ENCODE measurements around the gene SLC25A41. TPM values are rescaled to one million over a fixed set of nuclear protein-coding genes. Genes with fewer than 3 reads are reported as not detected.
A peak's percentile ranks its signal among the peaks of the same experiment; 100 is the strongest.

The SLC25A41 gene
- total and polyA plus RNA-seq, 9 of the 15 experiments (the other 6 are each of a cell fraction or from before 2014, with no cell fraction given), result 0.08 to 4.2 (median 1.6) TPM

GRCh38 chr19:6458695-6459261 is 25.2 kb upstream of the SLC25A41 start (continued):
- no peak for TF ChIP-seq ILF3 (IDR thresholded peaks at IDR 0.05; ENCODE audit: borderline replicate concordance)

- peak; percentile 81 for FAIRE-seq
- Histone ChIP-seq H3K4me2 (ENCODE audit: insufficient read depth, low read length) (peak overlapping the region; percentile 95), H3K9me3 (replicated peaks; ENCODE audit: control insufficient read depth, insufficient read depth, low read depth, low read length) (peaks cover 24% of the 10 kb centered on the region), H3K9me1 (ENCODE audit: control insufficient read depth, insufficient read depth, low read length) (no peaks in the 10 kb centered on the region), H3K9ac (ENCODE audit: insufficient read depth in 1 of 2, low read depth in 2 of 2, low read length in 2 of 2) (peak overlapping the region; percentile 71 to 89), H4K20me1 (replicated peaks; ENCODE audit: control insufficient read depth, insufficient read depth, low read length) (no peaks in the 10 kb centered on the region), H3K36me3 (ENCODE audit: control insufficient read depth, insufficient read depth, low read length) (peaks cover 43% of the 10 kb centered on the region; the same call in 2 of the 3 replicates), H3K27me3 (ENCODE audit: control insufficient read depth in 2 of 2, insufficient read depth in 2 of 2, low read length in 2 of 2) (no peaks in the 10 kb centered on the region), H3K4me1 (replicated peaks in 1 of 2; ENCODE audit: control insufficient read depth in 2 of 2, insufficient read depth in 2 of 2, low read length in 2 of 2) (peaks cover 18 to 28% of the 10 kb centered on the region in 2 experiments; a peak in 4 of 5 replicates), H3K27ac (ENCODE audit: extremely low read depth, low read depth, low read length) (peak overlapping the region; percentile 81), H3K79me2 (ENCODE audit: control insufficient read depth, insufficient read depth, low read length) (peaks cover 17% of the 10 kb centered on the region), H2AFZ (ENCODE audit: low read depth, low read length) (peak overlapping the region; percentile 23; the same call in 1 of the 2 replicates), H3K4me3 (peak overlapping the region; percentile 77)
- ATAC-seq, result peak; percentile 19
- ChIA-PET POLR2A (interaction anchor here (0.5 to 1.2 kb wide), 4 partner anchors 10 to 1037 kb away, joined by 3 to 4 read pairs (median 3); no protein-coding TSS in a partner anchor), CTCF (ENCODE audit: low intra/inter-chr PET ratio) (no interaction called here)
- in situ Hi-C loops (cut with MboI) (no loop called here), intact Hi-C loops (cut with micrococcal nuclease) (no loop called here)
- peak; percentile 70 to 79 (median 77) for DNase-seq (ENCODE audit: extremely low read depth in 1 of 4, low spot score in 3 of 4)
- WGBS (ENCODE audit: insufficient coverage, low coverage, missing lambda C conversion rate), result 59% methylated on average over 11 of the region's 17 CpGs
- BruUV-seq (replicated peaks), result TSS peak; percentile 58
- TF ChIP-seq ATF7 (IDR thresholded peaks at IDR 0.05) (0 out of 2 replicates have a peak, but pooled peaks have one; percentile 41), ZEB2 (IDR thresholded peaks at IDR 0.05) (no peak), ZC3H4 (CRISPR knock-in tag; IDR thresholded peaks at IDR 0.05; ENCODE audit: borderline replicate concordance) (0 out of 2 replicates have a peak, but pooled peaks have one; percentile 1), MAZ (CRISPR knock-in tag; conservative IDR thresholded peaks at IDR 0.05 in 1 of 2, IDR thresholded peaks at IDR 0.05 in 1 of 2) (peak in 1 of 2 experiments; percentile 13; a peak in 1 of 4 replicates), ZNF263 (CRISPR knock-in tag; IDR thresholded peaks at IDR 0.05; ENCODE audit: borderline replicate concordance) (no peak), E2F6 (IDR thresholded peaks at IDR 0.05; ENCODE audit: borderline replicate concordance in 1 of 2, extremely low read depth in 1 of 2, insufficient read depth in 1 of 2, insufficient read length in 1 of 2, low read depth in 1 of 2, low read length in 1 of 2, poor library complexity in 1 of 2, severe bottlenecking in 1 of 2) (peak in 1 of 2 experiments; percentile 56), FOSL1 (tag; conservative IDR thresholded peaks at IDR 0.05) (peak; percentile 74), ZNF431 (CRISPR knock-in tag; IDR thresholded peaks at IDR 0.05) (no peak), SMARCE1 (IDR thresholded peaks at IDR 0.05) (peak; percentile 19; the same call in 1 of the 2 replicates), JUN (IDR thresholded peaks at IDR 0.05; ENCODE audit: borderline replicate concordance, low read depth, low read length) (peak; percentile 80), JUN (CRISPR knock-in tag; IDR thresholded peaks at IDR 0.05; ENCODE audit: borderline replicate concordance) (peak; percentile 94), ATF3 (IDR thresholded peaks at IDR 0.05) (peak; percentile 96), ATF3 (CRISPR knock-in tag; conservative IDR thresholded peaks at IDR 0.05) (peak; percentile 76; the same call in 1 of the 2 replicates), USF1 (CRISPR knock-in tag; IDR thresholded peaks at IDR 0.05) (0 out of 2 replicates have a peak, but pooled peaks have one; percentile 20)
Observed at GRCh38 chr19:6457958-6458694, 24.6 kb upstream of the SLC25A41 start.
